ENCODE measurements around the gene OR52D1.

The OR52D1 gene

GRCh38 chr11:5488385-5488784, at the start of gene OR52D1:
OR52D1 (plus strand) TSS chr11:5488685; CDS start chr11:5488707, 22 bp downstream.
- DNase-seq (ENCODE audit: low spot score), result no peak

DNA sequence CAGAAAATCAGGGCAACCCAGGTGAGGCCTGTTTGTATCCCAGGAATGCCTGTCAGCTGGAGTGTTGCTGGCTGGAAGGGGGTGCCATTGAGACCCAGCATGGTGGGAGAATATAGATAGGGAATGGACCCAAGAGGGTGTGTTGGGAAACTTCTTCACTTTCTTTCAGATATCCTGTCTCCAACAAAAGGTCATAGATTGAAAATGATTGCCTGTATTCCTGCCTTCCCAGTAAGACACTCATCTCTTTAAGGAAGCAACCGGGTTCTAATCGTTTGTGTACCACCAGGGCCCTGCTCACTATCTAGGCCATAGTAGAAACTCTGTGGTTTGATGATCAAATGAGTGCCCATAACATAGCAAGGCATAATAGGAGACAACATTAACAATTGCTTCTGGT, 47.1 kb upstream of the OR52D1 start, which contains the start of gene OR51I1:
OR51I1 (minus strand) TSS at position 101 of the 400 bp plus-strand sequence; CDS start at position 101, 0 bp downstream.
- no peak for DNase-seq (ENCODE audit: low spot score)

GRCh38 chr11:5443835-5444393, 44.6 kb upstream of the OR52D1 start:
- DNase-seq (ENCODE audit: low spot score), result no peak

DNA sequence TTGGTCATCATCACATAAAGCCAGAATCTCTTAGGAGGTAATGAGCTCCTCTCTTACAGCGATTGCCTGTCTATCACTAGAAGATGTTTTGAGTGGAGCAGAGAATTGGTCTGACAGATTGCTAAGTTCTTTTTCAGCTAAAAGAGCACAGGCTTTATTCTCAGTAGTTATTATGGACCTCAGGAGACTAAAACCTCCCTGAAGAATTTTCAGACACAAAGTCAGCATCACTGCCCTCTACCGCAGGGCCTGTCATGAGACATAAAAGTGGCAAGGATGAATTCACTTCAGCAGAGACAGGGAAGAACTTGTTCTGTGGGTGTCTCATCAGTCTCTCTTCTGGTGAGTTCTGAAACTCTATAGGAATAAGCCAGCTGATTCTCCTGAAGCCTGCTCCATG, 39.5 kb upstream of the OR52D1 start, which contains the start of gene OR51I2:
OR51I2 (plus strand) TSS at position 301 of the 400 bp plus-strand sequence. CDS start 4,166 bp downstream, outside the sequence.
- no peak for DNase-seq (ENCODE audit: low spot score)

- DNase-seq (ENCODE audit: low spot score), result no peak
Measured at GRCh38 chr11:5449432-5449831, 39.1 kb upstream of the OR52D1 start.

DNA sequence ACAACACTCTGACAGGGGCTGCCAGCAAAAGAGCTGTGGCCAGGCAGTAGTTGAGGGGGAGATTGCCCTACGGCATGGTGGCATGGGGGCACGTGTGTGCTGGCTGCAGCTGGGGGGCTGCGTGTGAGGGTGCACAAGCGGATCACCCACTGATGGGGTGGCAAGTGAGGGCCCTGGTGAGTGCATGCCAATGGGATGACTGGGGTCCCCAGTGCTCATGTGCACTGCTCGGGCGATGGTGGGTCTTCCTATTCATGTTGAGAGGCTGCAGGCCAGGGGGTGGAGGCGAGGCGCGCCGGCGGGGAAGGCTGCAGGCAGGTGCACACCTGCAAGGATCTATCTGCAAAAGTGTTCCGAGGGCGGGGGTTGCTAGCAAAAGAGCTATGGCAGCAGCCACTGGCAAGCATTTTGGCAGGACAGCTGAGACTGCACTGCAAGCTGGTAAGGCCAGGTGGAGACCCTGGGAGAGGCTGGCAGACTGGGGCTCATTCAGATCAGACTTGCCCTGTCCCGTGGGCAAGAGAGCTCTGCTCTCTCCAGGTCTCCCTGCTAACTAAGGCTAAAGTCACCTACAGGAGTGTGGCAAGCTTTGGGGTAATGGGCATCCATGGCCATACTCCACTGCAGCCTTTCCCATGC, 27.4 kb upstream of the OR52D1 start:
- DNase-seq (ENCODE audit: low spot score), result no peak

GRCh38 chr11:5467527-5467926, 21.0 kb upstream of the OR52D1 start:
- DNase-seq (ENCODE audit: low spot score), result no peak

DNA sequence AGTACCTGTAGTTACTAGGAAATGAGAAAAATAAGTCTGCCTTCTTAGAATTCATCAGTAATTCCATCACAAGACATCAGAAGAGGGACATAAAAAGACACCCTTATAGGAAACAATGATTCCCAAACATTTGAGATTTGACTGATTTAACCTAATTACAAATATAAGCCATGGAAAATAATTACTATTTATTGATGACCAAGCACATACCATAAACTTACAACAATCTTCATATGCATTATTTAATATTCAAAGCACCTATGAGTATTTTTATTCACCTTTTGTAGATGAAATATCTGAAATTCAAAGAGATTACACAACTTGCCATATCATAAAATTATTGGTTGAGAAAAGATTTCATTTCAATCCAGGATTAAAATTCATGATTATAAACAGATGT, 14.6 kb upstream of the OR52D1 start:
- no peak for DNase-seq (ENCODE audit: low spot score)

DNA sequence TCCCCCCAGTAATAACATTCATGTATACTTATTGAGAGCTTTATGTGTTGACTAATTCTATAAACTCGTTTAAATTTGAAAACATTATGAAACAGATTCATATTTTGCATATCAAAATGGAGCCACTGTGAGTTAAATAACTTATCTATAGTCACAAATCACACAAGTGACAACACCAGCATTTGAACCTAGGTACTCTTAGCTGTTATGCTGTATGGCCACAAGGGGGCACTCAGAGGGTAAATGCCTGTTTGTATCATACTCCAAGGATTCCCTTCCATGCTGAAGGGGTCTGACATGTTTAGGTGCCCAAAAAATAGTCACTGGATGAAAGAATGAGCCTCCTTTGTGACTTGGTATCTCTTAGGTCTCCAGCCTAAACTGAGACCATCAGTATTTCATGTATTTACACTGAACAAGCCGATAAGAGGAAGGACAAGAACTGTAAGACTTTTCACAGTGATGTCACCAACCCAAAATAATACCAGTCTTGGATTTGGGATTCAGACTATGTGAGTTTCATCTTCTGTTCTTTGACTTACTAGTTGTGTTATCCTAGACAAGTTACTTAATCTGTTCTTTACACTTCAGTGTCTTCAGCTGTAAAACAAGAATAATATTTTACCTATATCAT, 12.2 kb upstream of the OR52D1 start:
- peak; percentile 63 for DNase-seq (ENCODE audit: low spot score)

DNA sequence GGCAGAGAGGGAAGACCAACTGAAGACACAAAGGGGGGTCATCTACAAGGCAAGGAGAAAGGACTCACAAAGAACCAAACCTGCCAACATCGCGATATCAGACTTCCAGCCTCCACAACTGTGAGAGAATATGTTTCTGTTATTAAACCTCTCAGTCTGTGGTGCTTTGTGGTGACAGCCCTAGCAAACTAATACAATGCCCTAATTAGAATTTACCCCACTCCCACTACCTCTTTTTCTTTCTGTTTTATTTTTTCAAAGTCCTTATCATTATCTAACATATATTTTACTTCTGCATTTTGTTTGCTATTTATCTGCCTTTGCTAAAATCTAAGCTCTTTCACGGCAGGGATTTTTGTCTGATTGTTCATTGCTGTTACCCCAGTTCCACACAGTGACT, 2.5 kb upstream of the OR52D1 start:
- DNase-seq (ENCODE audit: low spot score), result no peak

DNA sequence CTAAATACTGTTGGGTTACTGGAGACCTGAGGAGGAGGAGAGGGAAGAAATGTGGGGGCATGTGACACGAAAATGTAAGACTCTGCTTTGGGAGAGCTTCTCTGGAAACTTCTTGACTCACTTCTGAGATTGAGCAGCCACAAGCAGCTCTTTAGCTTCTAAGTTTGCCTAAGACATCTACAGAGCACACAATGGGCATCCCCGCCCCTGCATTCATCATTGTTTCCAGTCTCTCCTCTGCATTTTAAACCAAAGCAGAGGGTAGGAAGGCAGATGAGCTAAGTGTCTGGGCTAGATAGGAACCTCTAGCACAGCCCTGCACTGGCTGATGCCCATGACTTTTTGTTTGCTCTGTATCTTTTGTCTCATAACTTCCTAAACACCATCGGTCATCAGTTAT, 2.1 kb upstream of the OR52D1 start:
- no peak for DNase-seq (ENCODE audit: low spot score)

- DNase-seq (ENCODE audit: low spot score), result no peak
Measured at GRCh38 chr11:5488798-5489399, 414 bp downstream of the OR52D1 start.

GRCh38 chr11:5489576-5490357, 1.3 kb downstream of the OR52D1 start:
- no peak for DNase-seq (ENCODE audit: low spot score)

- no peak for DNase-seq (ENCODE audit: low spot score)
Measured at GRCh38 chr11:5499671-5500070, 11.2 kb downstream of the OR52D1 start.

- DNase-seq (ENCODE audit: low spot score), result no peak
Measured at GRCh38 chr11:5500393-5500801, 11.9 kb downstream of the OR52D1 start.

DNA sequence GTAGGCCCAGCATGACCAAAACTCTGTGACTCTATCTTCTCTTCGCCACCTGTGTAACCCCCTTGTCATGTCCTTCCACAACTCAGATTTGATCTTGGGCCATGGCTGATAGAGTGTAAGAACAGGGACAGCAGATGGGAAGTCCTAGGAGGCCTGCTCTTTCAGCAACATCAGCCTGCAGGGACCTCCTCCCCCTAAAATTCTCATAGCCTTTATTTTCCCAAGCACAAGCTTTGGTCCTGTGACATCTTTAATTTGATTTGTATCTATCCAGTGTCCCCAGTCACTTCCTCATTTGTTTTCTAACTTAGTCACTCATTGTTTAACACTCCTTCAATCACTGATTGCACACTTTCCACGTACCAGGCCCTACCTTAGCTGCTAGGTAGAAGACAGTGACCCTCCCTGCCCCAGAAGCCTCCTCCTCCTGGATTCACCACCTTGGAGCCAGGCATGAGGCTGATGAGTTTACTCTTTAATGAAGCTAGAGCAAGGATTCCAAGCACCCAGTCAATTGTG, 16.0 kb downstream of the OR52D1 start:
- DNase-seq (ENCODE audit: low spot score), result no peak

GRCh38 chr11:5505363-5506048, 17.0 kb downstream of the OR52D1 start:
- no peak for DNase-seq (ENCODE audit: low spot score)

GRCh38 chr11:5507177-5507932, 18.9 kb downstream of the OR52D1 start:
- DNase-seq (ENCODE audit: low spot score), result no peak

DNA sequence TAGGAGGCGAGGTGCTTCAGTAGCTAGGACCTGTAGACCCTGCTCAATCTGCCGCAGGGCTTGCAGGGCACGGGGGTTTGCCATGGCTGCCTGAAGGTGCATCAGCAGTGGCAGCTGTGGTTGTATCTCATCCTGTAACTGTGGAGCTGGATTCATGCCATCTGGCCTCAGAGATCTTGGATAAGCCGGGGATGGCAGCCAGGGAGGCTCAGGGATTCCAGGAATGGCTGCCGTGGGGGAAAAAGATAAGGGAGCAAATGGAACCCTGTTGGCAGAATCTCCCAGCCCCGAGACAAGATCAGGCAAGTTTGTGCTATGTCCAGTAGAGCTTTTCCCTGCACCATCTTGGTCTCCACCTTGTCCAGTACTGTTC, 19.4 kb downstream of the OR52D1 start:
- DNase-seq (ENCODE audit: low spot score), result no peak

- DNase-seq (ENCODE audit: low spot score), result no peak
Measured at GRCh38 chr11:5508605-5509004, 20.1 kb downstream of the OR52D1 start.

- no peak for DNase-seq (ENCODE audit: low spot score)
Measured at GRCh38 chr11:5509803-5510202, 21.3 kb downstream of the OR52D1 start, which contains the start of gene UBQLN3. UBQLN3 (minus strand) TSS chr11:5509957; CDS start chr11:5509558, 399 bp downstream.

All from Ammon's horn (tissue), 1 donor.